HG02678 (cell line): ENCODE measurements around the gene LIN28B.
"Not testable (repeated sequence)": the region's sequence is repeated elsewhere in the genome, so short reads cannot be mapped to it uniquely, and the experiment has no call there.

Source experiments
- ATAC-seq: cut with Tn5 transposase; IDR thresholded peaks from one replicate; pipeline ENCODE4 v1.9.1; 2021; ENCODE audit warnings: mild to moderate bottlenecking, moderate library complexity; ENCODE audit not compliant: unreplicated experiment

Gene LIN28B

GRCh38 chr6:104955927-104956730, 778 bp upstream of the LIN28B start:
- ATAC-seq = no peak

GRCh38 chr6:104957301-104958177, 632 bp downstream of the LIN28B start:
- no peak for ATAC-seq

- ATAC-seq = no peak
Observed at GRCh38 chr6:104958178-104959025, 1.5 kb downstream of the LIN28B start.

- no peak for ATAC-seq
Observed at GRCh38 chr6:104959026-104959858, 2.3 kb downstream of the LIN28B start.

GRCh38 chr6:104969108-104969507, 12.2 kb downstream of the LIN28B start:
- ATAC-seq = no peak

GRCh38 chr6:104969785-104970581, 13.1 kb downstream of the LIN28B start:
- no peak for ATAC-seq

- no peak for ATAC-seq
Observed at GRCh38 chr6:104973404-104973803, 16.5 kb downstream of the LIN28B start.

- ATAC-seq = no peak
Observed at GRCh38 chr6:104983296-104983695, 26.4 kb downstream of the LIN28B start.

- ATAC-seq = no peak
Observed at GRCh38 chr6:104983776-104984175, 26.9 kb downstream of the LIN28B start.

- ATAC-seq = no peak
Observed at GRCh38 chr6:104984831-104985230, 27.9 kb downstream of the LIN28B start.

GRCh38 chr6:104985875-104986274, 29.0 kb downstream of the LIN28B start:
- ATAC-seq = not testable (repeated sequence)

GRCh38 chr6:104986625-104987024, 29.7 kb downstream of the LIN28B start:
- ATAC-seq = no peak

GRCh38 chr6:104987218-104987617, 30.3 kb downstream of the LIN28B start:
- ATAC-seq = no peak

GRCh38 chr6:104990085-104990484, 33.2 kb downstream of the LIN28B start:
- ATAC-seq = no peak

- not testable (repeated sequence) for ATAC-seq
Observed at GRCh38 chr6:104991062-104991461, 34.2 kb downstream of the LIN28B start.

GRCh38 chr6:104993576-104993975, 36.7 kb downstream of the LIN28B start:
- not testable (repeated sequence) for ATAC-seq

GRCh38 chr6:104995989-104996617, 39.2 kb downstream of the LIN28B start:
- no peak for ATAC-seq

- ATAC-seq = no peak
Observed at GRCh38 chr6:105001063-105001462, 44.2 kb downstream of the LIN28B start.

GRCh38 chr6:105001906-105002305, 45.0 kb downstream of the LIN28B start:
- ATAC-seq = no peak
